Progenitor cell of endocrine pancreas (in vitro differentiated cells): ENCODE data around the gene ZBTB20. TPM values are rescaled to one million over a fixed set of nuclear protein-coding genes. Genes with fewer than 3 reads are reported as not detected.

Experiments used
- DNase-seq: peaks from one replicate; pipeline ENCODE4 v3.0.0; 2021; ENCODE audit warnings: low spot score; ENCODE audit not compliant: unreplicated experiment
- H3K27ac Mint-ChIP-seq: 2 replicates; pipeline ENCODE4 v1.8.0; 2021; ENCODE audit warnings: mild to moderate bottlenecking, moderate library complexity, mixed read lengths
- H3K27me3 Mint-ChIP-seq: 2 replicates; pipeline ENCODE4 v1.8.0; 2021; ENCODE audit warnings: mixed read lengths
- H3K36me3 Mint-ChIP-seq: 2 replicates; pipeline ENCODE4 v1.8.0; 2022; ENCODE audit warnings: mixed read lengths; ENCODE audit not compliant: insufficient read depth
- H3K4me1 Mint-ChIP-seq: 2 replicates; pipeline ENCODE4 v1.8.0; 2021; ENCODE audit warnings: low read depth, mixed read lengths
- H3K4me3 Mint-ChIP-seq: 2 replicates; pipeline ENCODE4 v1.8.0; 2021; ENCODE audit warnings: low read depth, mild to moderate bottlenecking, moderate library complexity, mixed read lengths
- H3K9me3 Mint-ChIP-seq: 2 replicates; pipeline ENCODE4 v1.8.0; 2021; ENCODE audit warnings: low read depth, mixed read lengths
- CTCF ChIP-seq: fragments of 200-600 bp; sonication (generic); IDR thresholded peaks from one replicate; pipeline ENCODE4 v1.5.0; 2021; ENCODE audit warnings: antibody characterized with exemption, mild to moderate bottlenecking; ENCODE audit not compliant: unreplicated experiment
- total RNA-seq: library from RNA; stranded (reverse); gene quantifications from 2 replicates; pipeline ENCODE4 v1.2.1, GENCODE V29; 2021

ZBTB20 gene
- total RNA-seq, 1 donor from 2014 or later, result 27.3 TPM

DNA sequence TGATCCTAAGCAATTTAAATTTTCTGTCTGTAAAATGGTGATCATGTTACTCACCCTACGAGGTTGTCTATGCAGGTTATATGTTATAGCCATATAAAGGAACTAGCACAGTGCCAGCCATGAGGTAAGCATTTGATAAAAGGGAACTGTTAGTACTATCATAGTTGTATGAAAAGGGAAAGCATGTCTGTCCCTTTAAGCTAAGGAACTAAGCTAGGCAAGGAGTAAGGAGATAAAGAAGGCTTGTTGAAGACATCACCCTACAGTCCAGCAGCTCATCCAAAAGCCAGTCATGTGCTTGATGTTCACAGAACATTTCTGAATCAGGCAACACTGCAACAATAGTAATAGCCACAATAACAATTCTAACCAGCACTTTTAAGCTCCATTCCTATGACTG lies 243.9 kb downstream of the ZBTB20 start:
- peak overlapping the region; percentile 50 for H3K27ac Mint-ChIP-seq
- TF ChIP-seq CTCF, result no peak
- H3K4me3 Mint-ChIP-seq, result no peak overlapping the region
- no peaks in the 10 kb centered on the region for H3K36me3 Mint-ChIP-seq
- peaks cover 46% of the 10 kb centered on the region for H3K4me1 Mint-ChIP-seq
- H3K27me3 Mint-ChIP-seq, result no peaks in the 10 kb centered on the region
- no peak for DNase-seq
- H3K9me3 Mint-ChIP-seq, result peaks cover 3% of the 10 kb centered on the region

- Mint-ChIP-seq H3K4me3 (no peak overlapping the region), H3K27ac (peak overlapping the region; percentile 50), H3K4me1 (peaks cover 46% of the 10 kb centered on the region), H3K27me3 (no peaks in the 10 kb centered on the region), H3K9me3 (peaks cover 1% of the 10 kb centered on the region), H3K36me3 (no peaks in the 10 kb centered on the region)
- no peak for TF ChIP-seq CTCF
- DNase-seq, result no peak
Observed at GRCh38 chr3:114902691-114903101, 244.4 kb downstream of the ZBTB20 start.

DNA sequence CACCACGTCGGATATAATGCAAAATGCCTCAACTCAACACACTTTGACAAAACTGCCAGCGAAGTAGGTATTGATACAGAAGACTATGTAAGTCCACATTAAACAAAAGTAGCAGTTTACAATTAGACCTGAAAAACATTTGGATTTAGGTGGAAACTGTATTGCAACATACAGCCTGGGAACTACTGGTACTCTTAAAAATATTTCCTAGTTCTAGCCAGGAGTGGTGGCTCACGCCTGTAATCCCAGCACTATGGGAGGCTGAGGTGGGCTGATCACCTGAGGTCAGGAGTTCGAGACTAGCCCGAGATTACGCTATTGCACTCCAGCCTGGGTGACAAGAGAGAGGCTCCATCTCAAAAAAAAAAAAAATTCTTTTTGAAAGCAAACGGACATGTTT lies 246.2 kb downstream of the ZBTB20 start:
- Mint-ChIP-seq H3K36me3 (no peaks in the 10 kb centered on the region), H3K4me1 (peaks cover 47% of the 10 kb centered on the region), H3K27me3 (no peaks in the 10 kb centered on the region), H3K27ac (peak overlapping the region; percentile 88), H3K9me3 (no peaks in the 10 kb centered on the region), H3K4me3 (peak overlapping the region; percentile 30)
- DNase-seq, result no peak
- TF ChIP-seq CTCF, result no peak

GRCh38 chr3:114899186-114899931 lies 247.7 kb downstream of the ZBTB20 start:
- H3K36me3 Mint-ChIP-seq, result no peaks in the 10 kb centered on the region
- no peaks in the 10 kb centered on the region for H3K9me3 Mint-ChIP-seq
- peak overlapping the region; percentile 63 for H3K4me3 Mint-ChIP-seq
- peaks cover 40% of the 10 kb centered on the region for H3K4me1 Mint-ChIP-seq
- no peak for TF ChIP-seq CTCF
- DNase-seq, result no peak
- peak overlapping the region; percentile 91 for H3K27ac Mint-ChIP-seq
- no peaks in the 10 kb centered on the region for H3K27me3 Mint-ChIP-seq

DNA sequence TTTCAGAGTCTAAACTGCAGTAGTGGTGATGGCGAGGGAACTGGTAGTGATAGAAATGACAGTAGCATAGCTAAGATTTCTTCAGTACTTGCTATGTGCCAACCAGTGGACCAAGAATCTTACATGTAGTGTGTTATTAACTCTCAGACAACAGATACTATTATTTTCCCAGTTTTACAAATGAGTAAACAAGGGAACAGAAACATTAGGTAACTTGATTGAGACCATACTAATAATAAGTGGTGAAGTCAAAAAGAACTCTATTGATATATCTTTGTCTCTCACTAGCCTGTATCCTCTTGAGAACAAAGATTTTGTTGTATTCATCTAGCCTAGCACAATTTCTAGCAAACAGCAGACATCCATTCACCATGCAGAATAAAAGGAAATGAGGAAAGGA lies 250.1 kb downstream of the ZBTB20 start:
- H3K4me1 Mint-ChIP-seq, result peaks cover 24% of the 10 kb centered on the region
- TF ChIP-seq CTCF, result no peak

More for the DNA sequence above, 250.1 kb downstream of the ZBTB20 start:
- H3K9me3 Mint-ChIP-seq, result no peaks in the 10 kb centered on the region
- no peak overlapping the region for H3K4me3 Mint-ChIP-seq
- H3K27ac Mint-ChIP-seq, result no peak overlapping the region
- DNase-seq, result no peak
- H3K36me3 Mint-ChIP-seq, result no peaks in the 10 kb centered on the region
- no peaks in the 10 kb centered on the region for H3K27me3 Mint-ChIP-seq
